Activated T-helper 1 cell treated with anti-CD3 and anti-CD28 coated beads, Interleukin-12 subunit alpha, Interleukin-12 subunit beta, Interleukin-2, Interleukin-4 antibody, amounts not matched to agents 30 ng/mL and 10 ng/mL and 1 ng/mL, durations not matched to agents 14 hours and 24 hours and 36 hours (primary cell): Measurements from ENCODE around the gene VEGFA. TPM values are rescaled to one million over a fixed set of nuclear protein-coding genes. Genes with fewer than 3 reads are reported as not detected.

Experiments
- DNase-seq: peaks from one replicate; pipeline ENCODE4 v3.0.0; 2021; ENCODE audit warnings: low spot score
- H3K27ac Mint-ChIP-seq: one replicate; pipeline ENCODE4 v1.8.0; 2021; ENCODE audit warnings: mild to moderate bottlenecking, mixed read lengths
- H3K27me3 Mint-ChIP-seq: one replicate; pipeline ENCODE4 v1.8.0; 2022; ENCODE audit warnings: mild to moderate bottlenecking, moderate library complexity, mixed read lengths; ENCODE audit not compliant: insufficient read depth
- H3K36me3 Mint-ChIP-seq: one replicate; pipeline ENCODE4 v1.8.0; 2021; ENCODE audit warnings: low read depth, mixed read lengths
- H3K4me1 Mint-ChIP-seq: one replicate; pipeline ENCODE4 v1.8.0; 2021; ENCODE audit warnings: low read depth, mixed read lengths
- H3K4me3 Mint-ChIP-seq: one replicate; pipeline ENCODE4 v1.8.0; 2021; ENCODE audit warnings: mild to moderate bottlenecking, moderate library complexity, mixed read lengths
- H3K9me3 Mint-ChIP-seq: one replicate; pipeline ENCODE4 v1.8.0; 2021; ENCODE audit warnings: mixed read lengths
- intact Hi-C: fragments of 100-400 bp; cut with micrococcal nuclease; formaldehyde crosslinking; loops from one replicate; pipeline ENCODE4 v1.15.1; 2024
- total RNA-seq: library from RNA; stranded (reverse); gene quantifications from 2 replicates; pipeline ENCODE4 v1.2.3, GENCODE V29; 2022

The VEGFA gene
- 42.3 and 43.2 TPM in 2 replicates for total RNA-seq

DNA sequence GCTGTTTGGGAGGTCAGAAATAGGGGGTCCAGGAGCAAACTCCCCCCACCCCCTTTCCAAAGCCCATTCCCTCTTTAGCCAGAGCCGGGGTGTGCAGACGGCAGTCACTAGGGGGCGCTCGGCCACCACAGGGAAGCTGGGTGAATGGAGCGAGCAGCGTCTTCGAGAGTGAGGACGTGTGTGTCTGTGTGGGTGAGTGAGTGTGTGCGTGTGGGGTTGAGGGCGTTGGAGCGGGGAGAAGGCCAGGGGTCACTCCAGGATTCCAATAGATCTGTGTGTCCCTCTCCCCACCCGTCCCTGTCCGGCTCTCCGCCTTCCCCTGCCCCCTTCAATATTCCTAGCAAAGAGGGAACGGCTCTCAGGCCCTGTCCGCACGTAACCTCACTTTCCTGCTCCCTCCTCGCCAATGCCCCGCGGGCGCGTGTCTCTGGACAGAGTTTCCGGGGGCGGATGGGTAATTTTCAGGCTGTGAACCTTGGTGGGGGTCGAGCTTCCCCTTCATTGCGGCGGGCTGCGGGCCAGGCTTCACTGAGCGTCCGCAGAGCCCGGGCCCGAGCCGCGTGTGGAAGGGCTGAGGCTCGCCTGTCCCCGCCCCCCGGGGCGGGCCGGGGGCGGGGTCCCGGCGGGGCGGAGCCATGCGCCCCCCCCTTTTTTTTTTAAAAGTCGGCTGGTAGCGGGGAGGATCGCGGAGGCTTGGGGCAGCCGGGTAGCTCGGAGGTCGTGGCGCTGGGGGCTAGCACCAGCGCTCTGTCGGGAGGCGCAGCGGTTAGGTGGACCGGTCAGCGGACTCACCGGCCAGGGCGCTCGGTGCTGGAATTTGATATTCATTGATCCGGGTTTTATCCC, at the start of gene VEGFA:
Gene VEGFA, plus strand, starts transcription at position 686 of the 846 bp plus-strand sequence.
- Mint-ChIP-seq H3K36me3 (peaks cover 10% of the 10 kb centered on the region), H3K4me1 (peaks cover 29% of the 10 kb centered on the region), H3K4me3 (peak within 1 kb of the TSS; percentile 97), H3K27me3 (peaks cover 5% of the 10 kb centered on the region), H3K27ac (peak within 1 kb of the TSS; percentile 95), H3K9me3 (no peaks in the 10 kb centered on the region)
- DNase-seq = peak; percentile 83
- intact Hi-C loops = loop anchor here (1.0 to 5.0 kb wide), 13 partner anchors 44 to 618 kb away; partner anchors contain the start of genes CDC5L, HSP90AB1, MRPL14 and MRPS18A

DNA sequence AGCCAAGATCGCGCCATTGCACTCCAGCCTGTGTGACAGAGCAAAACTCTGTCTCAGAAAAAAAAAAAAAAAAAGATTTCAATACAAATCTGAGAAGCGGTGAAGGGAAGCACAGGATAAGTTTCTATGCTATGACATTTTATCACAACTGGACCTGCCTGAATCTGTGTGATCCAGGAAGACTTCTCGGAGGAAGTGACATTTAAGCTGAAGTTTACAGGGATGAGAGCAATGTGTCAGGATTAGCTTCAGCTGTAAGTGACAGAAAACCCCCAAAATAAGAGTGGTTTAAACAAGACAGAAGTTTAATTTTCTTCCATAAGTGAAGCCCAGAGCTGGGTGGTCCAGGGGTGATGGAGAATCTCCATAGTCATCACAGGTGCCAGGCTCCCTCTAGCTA, 49.0 kb upstream of the VEGFA start:
- Mint-ChIP-seq H3K36me3 (no peaks in the 10 kb centered on the region), H3K27me3 (peaks cover 6% of the 10 kb centered on the region), H3K4me1 (peaks cover 22% of the 10 kb centered on the region), H3K9me3 (no peaks in the 10 kb centered on the region), H3K27ac (no peak overlapping the region), H3K4me3 (no peak overlapping the region)
- intact Hi-C loops = loop anchor here (5.0 kb wide), 1 partner anchor 281 kb away; no protein-coding TSS in a partner anchor
- no peak for DNase-seq

GRCh38 chr6:43722920-43723545, 47.0 kb upstream of the VEGFA start:
- Mint-ChIP-seq H3K9me3 (no peaks in the 10 kb centered on the region), H3K27me3 (peaks cover 6% of the 10 kb centered on the region), H3K36me3 (no peaks in the 10 kb centered on the region), H3K4me1 (peaks cover 32% of the 10 kb centered on the region), H3K4me3 (no peak overlapping the region), H3K27ac (no peak overlapping the region)
- DNase-seq = no peak
- intact Hi-C loops = loop anchor here (5.0 kb wide), 1 partner anchor 279 kb away; no protein-coding TSS in a partner anchor

- Mint-ChIP-seq H3K27ac (no peak overlapping the region), H3K27me3 (peaks cover 6% of the 10 kb centered on the region), H3K36me3 (no peaks in the 10 kb centered on the region), H3K4me1 (peaks cover 32% of the 10 kb centered on the region), H3K4me3 (no peak overlapping the region), H3K9me3 (peaks cover under 1% of the 10 kb centered on the region)
- DNase-seq = peak; percentile 50
- intact Hi-C loops = loop anchor here (1.0 to 5.0 kb wide), 6 partner anchors 15 to 355 kb away; no protein-coding TSS in a partner anchor
These were observed 46.2 kb upstream of the VEGFA start for GRCh38 chr6:43723737-43724295.

- H3K9me3 Mint-ChIP-seq = peaks cover 4% of the 10 kb centered on the region
- H3K4me3 Mint-ChIP-seq = no peak overlapping the region
- H3K27me3 Mint-ChIP-seq = peaks cover 6% of the 10 kb centered on the region
- no peak for DNase-seq
- peak overlapping the region; percentile 10 for H3K27ac Mint-ChIP-seq
- intact Hi-C loops = loop anchor here (1.0 to 5.0 kb wide), 6 partner anchors 16 to 355 kb away; no protein-coding TSS in a partner anchor
- H3K36me3 Mint-ChIP-seq = no peaks in the 10 kb centered on the region
- H3K4me1 Mint-ChIP-seq = peaks cover 32% of the 10 kb centered on the region
These were observed 45.7 kb upstream of the VEGFA start for GRCh38 chr6:43724354-43724753.

GRCh38 chr6:43724914-43725642, 44.9 kb upstream of the VEGFA start:
- Mint-ChIP-seq H3K4me3 (peak overlapping the region; percentile 51), H3K9me3 (peaks cover 4% of the 10 kb centered on the region), H3K27me3 (peaks cover 2% of the 10 kb centered on the region), H3K27ac (peak overlapping the region; percentile 63), H3K4me1 (peaks cover 32% of the 10 kb centered on the region), H3K36me3 (no peaks in the 10 kb centered on the region)
- DNase-seq = peak; percentile 61
- intact Hi-C loops = loop anchor here (1.0 to 5.0 kb wide), 8 partner anchors 16 to 354 kb away; no protein-coding TSS in a partner anchor

- Mint-ChIP-seq H3K27me3 (no peaks in the 10 kb centered on the region), H3K36me3 (no peaks in the 10 kb centered on the region), H3K9me3 (peaks cover 11% of the 10 kb centered on the region), H3K4me1 (peaks cover 32% of the 10 kb centered on the region), H3K27ac (peak overlapping the region; percentile 63), H3K4me3 (peak overlapping the region; percentile 51)
- intact Hi-C loops = loop anchor here (1.0 to 2.0 kb wide), 3 partner anchors 17 to 59 kb away; no protein-coding TSS in a partner anchor
- DNase-seq = no peak
These were observed 44.1 kb upstream of the VEGFA start for GRCh38 chr6:43725643-43726580.

- H3K27ac Mint-ChIP-seq = no peak overlapping the region
- H3K4me3 Mint-ChIP-seq = no peak overlapping the region
- DNase-seq = no peak
- H3K9me3 Mint-ChIP-seq = peaks cover 17% of the 10 kb centered on the region
- H3K4me1 Mint-ChIP-seq = peaks cover 32% of the 10 kb centered on the region
- H3K27me3 Mint-ChIP-seq = no peaks in the 10 kb centered on the region
- H3K36me3 Mint-ChIP-seq = no peaks in the 10 kb centered on the region
- intact Hi-C loops = no loop called here
These were observed 42.4 kb upstream of the VEGFA start for GRCh38 chr6:43727634-43728033.

GRCh38 chr6:43728586-43728985, 41.4 kb upstream of the VEGFA start:
- intact Hi-C loops = no loop called here
- Mint-ChIP-seq H3K27ac (no peak overlapping the region), H3K4me1 (peaks cover 37% of the 10 kb centered on the region), H3K9me3 (peaks cover 17% of the 10 kb centered on the region), H3K36me3 (no peaks in the 10 kb centered on the region), H3K4me3 (no peak overlapping the region), H3K27me3 (no peaks in the 10 kb centered on the region)
- no peak for DNase-seq

DNA sequence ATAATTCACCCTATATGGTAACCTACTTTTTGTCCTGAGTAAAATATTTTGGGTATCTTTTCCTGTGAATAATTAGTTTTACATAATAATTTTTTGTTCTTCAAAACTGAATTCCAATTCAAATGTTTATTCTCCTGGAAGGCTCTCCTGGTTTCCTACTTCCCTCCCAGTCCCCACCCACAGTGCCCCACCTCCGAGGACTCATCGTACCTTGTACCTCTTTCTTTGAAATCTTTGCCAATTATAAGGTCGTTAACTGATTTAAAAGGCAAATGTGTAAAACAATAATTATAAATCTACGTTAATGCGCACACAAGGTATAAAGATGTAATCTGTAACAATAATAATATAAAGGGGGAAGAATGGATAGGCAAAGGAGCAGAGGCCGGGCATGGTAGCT, 40.5 kb upstream of the VEGFA start:
- Mint-ChIP-seq H3K27me3 (no peaks in the 10 kb centered on the region), H3K4me1 (peaks cover 32% of the 10 kb centered on the region), H3K4me3 (no peak overlapping the region), H3K36me3 (no peaks in the 10 kb centered on the region), H3K27ac (no peak overlapping the region), H3K9me3 (peaks cover 17% of the 10 kb centered on the region)
- DNase-seq = no peak
- intact Hi-C loops = no loop called here

DNA sequence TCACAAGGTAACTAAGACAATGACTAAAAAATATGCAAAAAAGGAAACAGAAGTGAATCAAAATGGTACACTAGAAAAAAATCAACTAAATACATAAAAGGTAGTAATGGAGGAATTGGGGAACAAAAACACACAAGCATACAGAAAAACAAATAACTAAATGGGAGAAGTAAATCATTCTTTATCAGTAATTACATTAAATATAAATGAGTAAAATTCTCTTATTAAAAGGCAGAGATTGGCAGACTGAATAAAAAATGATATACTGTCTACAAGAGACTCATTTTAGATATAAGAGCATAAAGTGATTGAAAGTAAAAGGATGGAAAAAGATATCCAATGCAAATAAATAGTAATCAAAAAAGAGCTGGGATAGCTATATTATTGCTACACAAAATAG, 39.4 kb upstream of the VEGFA start:
- no peaks in the 10 kb centered on the region for H3K27me3 Mint-ChIP-seq
- intact Hi-C loops = no loop called here
- H3K4me1 Mint-ChIP-seq = peaks cover 21% of the 10 kb centered on the region
- H3K4me3 Mint-ChIP-seq = no peak overlapping the region
- no peak for DNase-seq
- no peaks in the 10 kb centered on the region for H3K36me3 Mint-ChIP-seq
- H3K9me3 Mint-ChIP-seq = peaks cover 17% of the 10 kb centered on the region
- no peak overlapping the region for H3K27ac Mint-ChIP-seq
